ENCODE results near the gene FOXP1. TPM values are rescaled to one million over a fixed set of nuclear protein-coding genes. Genes with fewer than 3 reads are reported as not detected.

The FOXP1 gene
- total RNA-seq, 2 experiments from 2014 or later = 493 to 508 TPM

DNA sequence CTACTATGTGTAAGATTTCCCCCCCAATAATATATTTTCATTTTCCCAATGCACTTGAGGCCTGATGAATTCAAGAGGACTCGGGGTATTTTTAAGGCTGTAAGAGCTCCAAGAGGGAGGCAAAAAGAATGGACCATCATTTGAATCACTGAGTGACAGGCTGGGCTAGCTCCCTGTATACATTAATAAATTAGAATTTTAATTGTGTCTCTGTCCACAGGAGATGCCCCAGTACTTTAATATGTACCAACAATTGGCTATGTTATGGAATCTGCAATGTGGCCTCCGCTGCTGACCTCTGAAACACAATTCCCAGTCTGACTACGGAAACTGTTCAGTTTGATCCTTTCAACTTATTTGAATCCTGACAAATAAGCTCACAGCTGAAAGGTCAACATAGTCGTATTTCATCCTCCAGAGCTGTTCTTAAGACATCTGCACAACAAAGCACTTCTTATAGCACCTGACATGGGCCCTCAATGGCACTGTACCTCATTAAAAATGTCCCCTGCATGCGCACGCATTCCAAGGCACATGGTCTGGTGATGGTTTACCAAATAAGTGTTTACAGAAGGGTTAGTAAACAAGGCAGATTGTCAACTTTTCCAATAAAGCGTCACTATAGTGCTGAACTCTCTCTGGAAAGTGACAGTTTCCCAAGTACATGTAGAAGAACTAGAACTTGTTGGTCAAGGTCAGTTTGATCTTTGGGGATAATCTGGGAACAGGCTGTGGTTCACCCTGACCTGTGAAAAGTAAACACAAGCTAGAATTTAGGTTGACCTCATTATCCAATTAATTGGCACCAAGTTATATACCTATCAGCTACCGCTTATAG lies 472.9 kb downstream of the FOXP1 start:
- H3K36me3 Mint-ChIP-seq (ENCODE audit: low read depth) = peaks cover 89% of the 10 kb centered on the region
- no peaks in the 10 kb centered on the region for H3K27me3 Mint-ChIP-seq
- ChIA-PET POLR2A (interaction anchor here (0.6 to 2.1 kb wide), 3 partner anchors 8 to 47 kb away, joined by 4 to 7 read pairs (median 4); no protein-coding TSS in a partner anchor), CTCF (interaction anchor here (0.6 to 1.7 kb wide), 3 partner anchors 17 to 30 kb away, joined by 3 read pairs; no protein-coding TSS in a partner anchor)
- H3K36me3 ChIP-seq (ENCODE audit: insufficient read depth, low read length) = peaks cover 73% of the 10 kb centered on the region
- TF ChIP-seq, protein P1, sequence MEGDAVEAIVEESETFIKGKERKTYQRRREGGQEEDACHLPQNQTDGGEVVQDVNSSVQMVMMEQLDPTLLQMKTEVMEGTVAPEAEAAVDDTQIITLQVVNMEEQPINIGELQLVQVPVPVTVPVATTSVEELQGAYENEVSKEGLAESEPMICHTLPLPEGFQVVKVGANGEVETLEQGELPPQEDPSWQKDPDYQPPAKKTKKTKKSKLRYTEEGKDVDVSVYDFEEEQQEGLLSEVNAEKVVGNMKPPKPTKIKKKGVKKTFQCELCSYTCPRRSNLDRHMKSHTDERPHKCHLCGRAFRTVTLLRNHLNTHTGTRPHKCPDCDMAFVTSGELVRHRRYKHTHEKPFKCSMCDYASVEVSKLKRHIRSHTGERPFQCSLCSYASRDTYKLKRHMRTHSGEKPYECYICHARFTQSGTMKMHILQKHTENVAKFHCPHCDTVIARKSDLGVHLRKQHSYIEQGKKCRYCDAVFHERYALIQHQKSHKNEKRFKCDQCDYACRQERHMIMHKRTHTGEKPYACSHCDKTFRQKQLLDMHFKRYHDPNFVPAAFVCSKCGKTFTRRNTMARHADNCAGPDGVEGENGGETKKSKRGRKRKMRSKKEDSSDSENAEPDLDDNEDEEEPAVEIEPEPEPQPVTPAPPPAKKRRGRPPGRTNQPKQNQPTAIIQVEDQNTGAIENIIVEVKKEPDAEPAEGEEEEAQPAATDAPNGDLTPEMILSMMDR (IDR thresholded peaks at IDR 0.05) = no peak
- peak overlapping the region; percentile 83 for H3K27ac Mint-ChIP-seq
- DNase-seq (no peak), ATAC-seq (ENCODE audit: poor library complexity) (no peak)
- no peak overlapping the region for H3K4me3 ChIP-seq (ENCODE audit: low read length)
- peaks cover 94% of the 10 kb centered on the region for H3K4me1 Mint-ChIP-seq (ENCODE audit: low read depth)
- no peaks in the 10 kb centered on the region for H3K9me3 ChIP-seq (ENCODE audit: control insufficient read depth in 1 of 2, insufficient read depth in 1 of 2, low read length in 2 of 2)
- H3K4me1 ChIP-seq (ENCODE audit: insufficient read depth, low read length) = peaks cover 37% of the 10 kb centered on the region
- no peaks in the 10 kb centered on the region for H3K9me3 Mint-ChIP-seq
- H3K27me3 ChIP-seq (ENCODE audit: control insufficient read depth in 1 of 2, insufficient read depth in 2 of 2, low read length in 2 of 2) = no peaks in the 10 kb centered on the region
- H3K27ac ChIP-seq (ENCODE audit: low read depth in 1 of 2, low read length in 2 of 2) = no peak overlapping the region
- H3K4me3 Mint-ChIP-seq = no peak overlapping the region
- intact Hi-C loops (cut with DNase I, micrococcal nuclease) = no loop called here

DNA sequence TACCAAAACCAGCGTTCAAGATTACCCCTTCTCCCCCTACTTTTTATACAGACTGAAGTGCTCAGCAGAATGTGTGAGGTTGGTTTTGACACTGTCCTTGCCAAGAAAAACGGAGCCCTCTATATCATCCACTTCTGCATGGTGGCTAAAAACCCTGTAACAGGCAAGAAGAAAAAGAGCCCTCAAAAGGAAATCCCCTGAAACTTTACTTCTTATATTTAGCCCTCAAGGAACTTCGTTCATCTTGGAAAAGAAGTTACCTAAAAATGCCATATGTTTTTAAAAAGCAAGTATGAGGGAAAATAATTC lies 473.6 kb downstream of the FOXP1 start:
- Histone ChIP-seq H3K36me3 (ENCODE audit: insufficient read depth, low read length) (peaks cover 73% of the 10 kb centered on the region), H3K9me3 (ENCODE audit: control insufficient read depth in 1 of 2, insufficient read depth in 1 of 2, low read length in 2 of 2) (no peaks in the 10 kb centered on the region), H3K4me3 (ENCODE audit: low read length) (no peak overlapping the region), H3K4me1 (ENCODE audit: insufficient read depth, low read length) (peaks cover 40% of the 10 kb centered on the region), H3K27ac (ENCODE audit: low read depth in 1 of 2, low read length in 2 of 2) (no peak overlapping the region), H3K27me3 (ENCODE audit: control insufficient read depth in 1 of 2, insufficient read depth in 2 of 2, low read length in 2 of 2) (no peaks in the 10 kb centered on the region)
- no peak overlapping the region for H3K4me3 Mint-ChIP-seq
- POLR2A ChIA-PET = interaction anchor here (0.6 to 2.1 kb wide), 3 partner anchors 9 to 46 kb away, joined by 4 to 7 read pairs (median 4); no protein-coding TSS in a partner anchor
- CTCF ChIA-PET = interaction anchor here (1.0 to 1.7 kb wide), 2 partner anchors 17 to 26 kb away, joined by 3 read pairs; no protein-coding TSS in a partner anchor
- intact Hi-C loops (cut with DNase I, micrococcal nuclease) = no loop called here
- TF ChIP-seq, protein P1 (IDR thresholded peaks at IDR 0.05) = no peak
- DNase-seq (no peak), ATAC-seq (ENCODE audit: poor library complexity) (no peak)
- H3K4me1 Mint-ChIP-seq (ENCODE audit: low read depth) = peaks cover 94% of the 10 kb centered on the region
- peak overlapping the region; percentile 83 for H3K27ac Mint-ChIP-seq
- H3K36me3 Mint-ChIP-seq (ENCODE audit: low read depth) = peaks cover 92% of the 10 kb centered on the region
- no peaks in the 10 kb centered on the region for H3K27me3 Mint-ChIP-seq
- H3K9me3 Mint-ChIP-seq = no peaks in the 10 kb centered on the region

DNA sequence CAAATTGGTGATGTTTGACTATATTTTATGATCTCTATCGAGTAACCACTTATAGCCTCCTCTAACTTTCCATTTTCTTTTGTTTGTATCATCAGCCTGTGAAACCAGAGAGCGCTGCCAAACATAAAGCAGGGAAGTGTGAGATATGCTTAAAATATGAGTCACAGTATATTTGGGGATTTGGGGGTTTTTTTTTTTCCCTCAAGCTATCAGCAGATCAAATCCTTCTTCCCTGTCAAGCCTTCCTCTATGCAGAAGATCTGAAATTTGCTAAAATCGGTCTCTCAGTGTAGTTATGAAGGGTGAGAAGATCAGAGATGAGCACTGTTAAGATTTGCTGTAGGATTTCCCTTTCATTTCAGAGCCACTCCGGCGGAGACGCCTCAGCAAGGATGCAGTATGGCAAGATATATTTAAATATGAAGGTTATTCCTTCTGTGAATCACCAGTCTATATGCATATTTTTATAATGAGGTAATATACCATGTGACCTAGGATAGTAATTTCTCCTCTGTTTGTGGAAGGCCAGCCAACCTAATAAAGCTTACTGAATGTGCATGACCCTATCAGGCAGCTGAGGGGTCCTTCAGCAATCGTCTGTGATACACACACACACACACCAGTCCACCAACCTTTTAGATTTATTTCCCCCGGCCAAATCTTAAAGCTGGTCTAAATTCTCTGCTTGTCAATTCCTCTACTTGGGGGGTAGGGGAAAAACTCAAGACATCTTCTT lies 474.1 kb downstream of the FOXP1 start:
- no peaks in the 10 kb centered on the region for H3K27me3 Mint-ChIP-seq
- DNase-seq = no peak
- no peaks in the 10 kb centered on the region for H3K27me3 ChIP-seq (ENCODE audit: control insufficient read depth in 1 of 2, insufficient read depth in 2 of 2, low read length in 2 of 2)
- peaks cover 90% of the 10 kb centered on the region for H3K36me3 Mint-ChIP-seq (ENCODE audit: low read depth)
- no peak overlapping the region for H3K27ac ChIP-seq (ENCODE audit: low read depth in 1 of 2, low read length in 2 of 2)
- peak overlapping the region; percentile 83 for H3K27ac Mint-ChIP-seq
- H3K4me3 Mint-ChIP-seq = peak overlapping the region; percentile 44
- ChIA-PET POLR2A (interaction anchor here (1.6 kb wide), 1 partner anchor 45 kb away, joined by 4 read pairs; no protein-coding TSS in a partner anchor), CTCF (interaction anchor here (1.0 to 1.7 kb wide), 2 partner anchors 18 to 26 kb away, joined by 3 read pairs; no protein-coding TSS in a partner anchor)
- H3K9me3 Mint-ChIP-seq = no peaks in the 10 kb centered on the region
- TF ChIP-seq, protein P1 (IDR thresholded peaks at IDR 0.05) = no peak
- no peak overlapping the region for H3K4me3 ChIP-seq (ENCODE audit: low read length)
- intact Hi-C loops (cut with DNase I, micrococcal nuclease) = no loop called here
- H3K4me1 Mint-ChIP-seq (ENCODE audit: low read depth) = peaks cover 94% of the 10 kb centered on the region
- H3K4me1 ChIP-seq (ENCODE audit: insufficient read depth, low read length) = peaks cover 38% of the 10 kb centered on the region
- ATAC-seq (ENCODE audit: poor library complexity) = peak; percentile 37
- peaks cover 72% of the 10 kb centered on the region for H3K36me3 ChIP-seq (ENCODE audit: insufficient read depth, low read length)
- H3K9me3 ChIP-seq (ENCODE audit: control insufficient read depth in 1 of 2, insufficient read depth in 1 of 2, low read length in 2 of 2) = no peaks in the 10 kb centered on the region
